Cardiac septum (tissue), 1 donor: ENCODE measurements around the gene NXPE2. TPM values are rescaled to one million over a fixed set of nuclear protein-coding genes. Genes with fewer than 3 reads are reported as not detected.
"Not testable (repeated sequence)": the region's sequence is repeated elsewhere in the genome, so short reads cannot be mapped to it uniquely, and the experiment has no call there.

Source experiments
- DNase-seq: peaks from one replicate; pipeline ENCODE4 v3.0.0-alpha.2; 2020; ENCODE audit warnings: low spot score
- intact Hi-C: fragments of 100-400 bp; cut with DNase I; formaldehyde crosslinking; loops from one replicate; pipeline ENCODE4 v1.14.0; 2022
- long read RNA-seq: library from polyadenylated mRNA; unstranded; transcript quantifications from one replicate; pipeline ENCODE4 v2.0.0, GENCODE V29; 2021
- total RNA-seq: library from RNA; stranded (reverse); fragmentation: NEBNext Ultra II Directional; extraction: Animal tissue kit (Norgen Biotek cat#: 25700); gene quantifications from one replicate; pipeline ENCODE4 v1.2.1, GENCODE V29; 2021
- donor health status: DM: no; HTN: no; CAD: no.

NXPE2 gene
- 0.22 TPM for total RNA-seq
- long read RNA-seq = 0 reads

GRCh38 chr11:114678125-114679036 is at the start of gene NXPE2:
Gene NXPE2, plus strand, starts transcription at chr11:114678527. Its CDS starts 49 bp downstream, at chr11:114678576.
- intact Hi-C loops = no loop called here
- no peak for DNase-seq

DNA sequence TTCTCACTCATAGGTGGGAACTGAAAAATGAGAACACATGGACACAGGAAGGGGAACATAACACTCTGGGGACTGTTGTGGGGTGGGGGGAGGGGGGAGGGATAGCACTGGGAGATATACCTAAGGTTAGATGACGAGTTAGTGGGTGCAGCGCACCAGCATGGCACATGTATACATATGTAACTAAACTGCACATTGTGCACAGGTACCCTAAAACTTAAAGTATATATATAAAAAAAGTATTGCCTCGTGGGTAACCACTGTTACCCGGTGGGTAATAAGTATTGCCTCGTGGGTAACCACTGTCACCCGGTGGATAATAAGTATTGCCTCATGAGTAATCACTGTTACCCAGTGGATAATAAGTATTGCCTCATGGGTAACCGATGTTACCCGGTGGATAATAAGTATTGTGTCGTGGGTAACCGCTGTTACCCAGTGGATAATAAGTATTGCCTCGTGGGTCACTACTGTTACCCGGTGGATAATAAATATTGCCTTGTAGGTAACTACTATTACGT is 46.8 kb upstream of the NXPE2 start:
- DNase-seq, intact Hi-C loops: not testable (repeated sequence)

DNA sequence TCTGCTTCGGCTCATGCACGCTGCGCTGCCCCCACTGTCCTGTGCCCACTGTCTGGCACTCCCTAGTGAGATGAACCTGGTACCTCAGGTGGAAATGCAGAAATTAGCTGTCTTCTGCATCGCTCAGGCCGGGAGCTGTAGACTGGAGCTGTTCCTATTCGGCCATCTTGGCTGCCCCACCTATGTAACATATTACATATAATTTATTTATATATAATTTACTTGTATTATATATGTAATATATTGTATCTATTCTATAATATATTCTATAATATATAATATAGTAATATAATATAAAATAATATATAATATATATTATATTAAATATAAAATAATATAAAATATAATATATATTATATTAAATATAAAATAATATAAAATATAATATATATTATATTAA is 38.9 kb upstream of the NXPE2 start:
- intact Hi-C loops, DNase-seq: not testable (repeated sequence)

GRCh38 chr11:114650661-114651060 is 27.7 kb upstream of the NXPE2 start:
- no peak for DNase-seq
- intact Hi-C loops = no loop called here

DNA sequence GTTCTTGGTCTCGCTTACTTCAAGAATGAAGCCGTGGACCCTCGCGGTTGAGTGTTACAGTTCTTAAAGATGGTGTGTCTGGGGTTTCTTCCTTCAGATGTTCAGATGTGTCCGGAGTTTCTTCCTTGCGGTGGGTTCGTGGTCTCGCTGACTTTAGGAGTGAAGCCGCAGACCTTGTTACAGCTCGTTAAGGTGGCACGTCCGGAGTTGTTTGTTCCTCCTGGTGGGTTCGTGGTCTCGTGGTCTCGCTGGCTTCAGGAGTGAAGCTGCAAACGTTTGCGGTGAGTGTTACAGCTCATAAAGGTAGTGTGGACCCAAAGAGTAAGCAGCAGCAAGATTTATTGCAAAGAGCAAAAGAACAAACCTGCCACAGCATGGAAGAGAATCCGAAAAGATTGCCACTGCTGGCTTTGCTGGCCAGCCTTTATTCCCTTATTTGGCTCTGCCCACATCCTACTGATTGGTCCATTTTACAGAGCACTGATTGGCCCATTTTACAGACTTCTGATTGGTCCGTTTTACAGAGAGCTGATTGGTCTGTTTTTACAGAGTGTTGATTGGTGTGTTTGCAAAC is 27.1 kb upstream of the NXPE2 start:
- intact Hi-C loops = no loop called here
- DNase-seq = no peak

DNA sequence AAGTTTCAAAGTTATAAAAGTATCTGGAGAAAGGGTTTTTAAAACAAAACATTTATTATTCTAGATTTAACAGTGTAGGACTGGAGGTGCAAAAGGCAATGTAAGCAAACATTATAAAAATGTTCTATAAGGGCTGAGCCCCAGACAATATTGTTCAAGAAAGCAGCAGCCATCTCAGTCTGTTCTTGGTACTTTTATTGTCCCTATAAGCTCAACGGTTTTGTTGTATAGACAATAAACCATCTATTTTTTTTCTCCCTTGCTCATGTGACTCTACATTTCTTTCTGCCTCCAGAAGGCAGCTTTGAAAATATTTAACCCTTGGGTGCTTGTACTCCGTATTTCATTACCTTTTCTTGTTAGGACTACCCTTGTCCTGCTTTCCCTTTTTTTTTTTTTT is 25.2 kb upstream of the NXPE2 start:
- intact Hi-C loops = no loop called here

DNA sequence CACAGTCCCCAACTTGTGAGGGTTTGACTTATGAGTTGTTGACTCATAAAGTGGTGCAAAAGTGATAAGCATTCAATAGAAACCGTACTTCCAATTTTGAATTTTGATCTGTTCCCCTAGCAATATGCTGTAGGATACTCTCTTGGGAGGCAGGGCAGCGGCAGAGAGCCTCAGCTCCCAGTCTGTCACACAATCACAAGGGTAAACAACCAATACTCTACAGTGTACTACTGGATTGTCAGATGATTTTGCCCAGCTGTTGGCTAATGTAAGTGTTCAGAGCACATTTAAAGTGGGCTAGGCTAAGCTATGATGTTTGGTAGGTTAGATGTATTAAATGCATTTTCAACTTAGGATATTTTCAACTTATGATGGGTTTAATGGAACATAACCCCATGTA is 13.7 kb upstream of the NXPE2 start:
- no peak for DNase-seq
- intact Hi-C loops = no loop called here

More for the DNA sequence above, 25.2 kb upstream of the NXPE2 start:
- DNase-seq = no peak

GRCh38 chr11:114666760-114667159 is 11.6 kb upstream of the NXPE2 start:
- intact Hi-C loops = no loop called here
- DNase-seq = no peak

GRCh38 chr11:114668109-114668508 is 10.2 kb upstream of the NXPE2 start:
- no peak for DNase-seq
- intact Hi-C loops = no loop called here

- no peak for DNase-seq
- intact Hi-C loops = no loop called here
Measured at GRCh38 chr11:114673661-114674060, 4.7 kb upstream of the NXPE2 start.

GRCh38 chr11:114679505-114679904 is 1.2 kb downstream of the NXPE2 start:
- intact Hi-C loops = no loop called here
- DNase-seq = no peak

DNA sequence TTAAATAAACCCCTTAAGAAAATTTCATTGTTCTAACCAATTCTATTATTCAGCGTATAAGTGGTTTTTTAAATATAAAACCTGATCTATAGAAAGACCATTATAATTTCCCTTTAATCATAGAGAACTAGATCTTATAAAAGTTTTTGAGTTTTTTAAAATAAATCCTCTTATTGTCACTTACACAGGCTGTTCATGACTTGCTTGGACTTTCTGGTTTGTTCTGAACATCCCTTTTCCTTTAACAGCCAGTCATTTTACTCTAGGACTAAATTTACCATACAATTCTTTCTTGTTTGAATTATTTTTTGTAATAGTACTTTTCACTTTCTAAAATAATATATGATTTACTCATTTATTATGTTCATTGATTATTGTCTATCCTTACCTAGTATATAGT is 4.7 kb downstream of the NXPE2 start:
- intact Hi-C loops = no loop called here
- no peak for DNase-seq

GRCh38 chr11:114684636-114685035 is 6.3 kb downstream of the NXPE2 start:
- no peak for DNase-seq
- intact Hi-C loops = no loop called here

DNA sequence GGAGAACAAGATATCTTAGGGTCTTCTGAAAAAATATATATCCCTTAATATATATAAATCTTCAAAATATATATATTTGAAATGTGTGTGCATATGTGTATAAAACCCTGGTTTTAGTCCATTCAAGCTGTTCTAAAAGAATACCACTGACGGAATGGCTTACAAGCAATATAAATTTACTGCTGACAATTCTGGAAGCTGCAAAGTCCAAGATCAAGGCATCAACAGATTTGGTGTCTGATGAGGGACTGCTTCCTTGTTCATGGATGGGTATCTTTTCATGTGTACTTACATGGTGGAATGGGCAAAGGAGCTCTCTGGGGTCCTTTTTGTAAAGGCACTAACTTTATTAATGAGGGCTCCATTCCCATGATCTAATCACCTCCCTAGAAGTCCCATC is 6.8 kb downstream of the NXPE2 start:
- no peak for DNase-seq
- intact Hi-C loops = no loop called here

- no peak for DNase-seq
- intact Hi-C loops = no loop called here
Measured at GRCh38 chr11:114705280-114706024, 27.1 kb downstream of the NXPE2 start.

DNA sequence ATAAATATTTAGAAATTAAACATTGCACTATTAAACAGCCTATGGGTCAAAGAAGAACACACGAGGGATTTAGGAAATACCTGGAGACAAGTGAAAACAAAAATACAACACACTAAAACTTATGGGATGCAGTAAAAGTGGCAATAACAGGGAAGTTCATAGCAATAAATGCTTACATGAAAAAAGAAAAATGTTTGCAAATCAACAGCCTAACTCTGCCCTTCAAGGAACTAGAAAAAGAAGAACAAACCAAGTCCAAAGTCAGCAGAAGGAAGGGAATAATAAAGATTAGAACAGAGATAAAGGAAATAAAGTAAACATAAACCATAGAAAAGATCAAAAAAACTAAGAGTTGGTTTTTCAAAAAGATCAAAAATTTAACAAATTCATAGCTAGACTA is 31.6 kb downstream of the NXPE2 start:
- intact Hi-C loops = no loop called here
- no peak for DNase-seq

DNA sequence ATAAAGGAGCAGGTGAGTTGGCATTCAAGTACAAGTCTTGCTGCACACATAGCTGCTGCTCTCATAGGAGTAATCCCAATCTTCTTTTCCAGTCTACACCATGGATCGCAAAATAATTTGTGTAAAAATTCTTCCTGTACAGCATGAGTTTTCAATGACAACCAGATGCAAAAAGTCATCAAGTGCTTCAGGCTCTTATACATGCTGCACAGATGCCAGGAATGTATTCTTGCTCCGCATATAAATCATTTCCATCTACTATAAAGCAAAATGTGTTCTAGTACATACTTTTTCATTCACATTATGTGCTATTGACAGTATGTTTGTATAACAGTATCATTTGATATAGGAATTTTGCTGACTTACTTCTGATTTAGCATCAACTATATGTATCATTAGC is 35.4 kb downstream of the NXPE2 start:
- DNase-seq = no peak
- intact Hi-C loops = no loop called here

GRCh38 chr11:114719562-114719961 is 41.2 kb downstream of the NXPE2 start:
- intact Hi-C loops = no loop called here
- no peak for DNase-seq

DNA sequence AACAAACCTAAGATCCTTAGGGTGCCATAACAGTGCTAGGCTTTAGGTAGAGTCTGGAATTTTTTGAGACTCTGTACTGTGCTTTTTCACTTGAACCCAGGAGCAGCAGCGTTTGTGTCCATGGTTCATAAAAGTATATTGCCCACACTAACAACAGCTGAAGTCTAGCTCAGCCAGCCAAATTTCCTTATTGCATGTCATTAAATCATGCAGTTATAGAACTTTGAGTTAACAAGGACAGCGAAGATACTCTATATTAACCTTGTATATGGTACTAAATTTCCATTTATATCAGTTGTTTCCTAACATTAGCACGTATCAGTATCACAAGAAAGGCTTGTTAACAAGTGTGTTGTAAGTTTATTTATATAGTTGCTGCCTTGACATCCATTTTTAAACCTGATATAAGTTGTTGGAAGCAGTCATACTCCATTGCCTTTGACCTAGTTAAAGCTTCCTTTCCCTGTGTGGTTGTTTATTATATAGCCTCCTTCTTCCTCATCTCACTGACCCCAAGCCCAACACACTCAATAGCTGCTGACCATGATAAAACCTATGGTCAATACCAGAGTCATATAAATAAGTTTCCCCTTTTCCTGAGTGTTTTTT is 46.7 kb downstream of the NXPE2 start:
- DNase-seq = no peak
- intact Hi-C loops = no loop called here

- DNase-seq = no peak
- intact Hi-C loops = no loop called here
Measured at GRCh38 chr11:114725623-114726022, 47.3 kb downstream of the NXPE2 start.
